GM13977 (cell line): ENCODE measurements around the gene ZNF512.

Source experiments
- DNase-seq: peaks from one replicate; pipeline ENCODE4 v3.0.0; 2012; ENCODE audit warnings: low spot score
- CTCF ChIP-seq: IDR thresholded peaks from 2 replicates; pipeline ENCODE4 v1.5.1; 2012; ENCODE audit warnings: mild to moderate bottlenecking, control low read depth; ENCODE audit not compliant: insufficient read depth; ENCODE audit errors: extremely low read depth, missing control alignments
- in situ Hi-C: fragments of 300-500 bp; cut with MboI; formaldehyde crosslinking; loops from one replicate; pipeline ENCODE4 v1.12.0; 2022; ENCODE audit warnings: low sequenced_read_pairs, low pct_unique_long_range_greater_than_20kb, mixed read lengths, inconsistent platforms; ENCODE audit not compliant: unreplicated experiment

The ZNF512 gene

GRCh38 chr2:27582129-27582694 lies 630 bp upstream of the ZNF512 start:
- in situ Hi-C loops: no loop called here
- TF ChIP-seq CTCF: no peak
- no peak for DNase-seq

- DNase-seq: no peak
- in situ Hi-C loops: no loop called here
- TF ChIP-seq CTCF: no peak
Measured at GRCh38 chr2:27583390-27583915, 611 bp downstream of the ZNF512 start.

- no peak for DNase-seq
- TF ChIP-seq CTCF: no peak
- in situ Hi-C loops: no loop called here
Measured at GRCh38 chr2:27584597-27584996, 1.8 kb downstream of the ZNF512 start.

GRCh38 chr2:27587025-27587424 lies 4.2 kb downstream of the ZNF512 start:
- in situ Hi-C loops: no loop called here
- no peak for TF ChIP-seq CTCF
- no peak for DNase-seq

- TF ChIP-seq CTCF: no peak
- in situ Hi-C loops: no loop called here
Measured at GRCh38 chr2:27588308-27588707, 5.5 kb downstream of the ZNF512 start.

GRCh38 chr2:27591745-27592144 lies 8.9 kb downstream of the ZNF512 start:
- DNase-seq: no peak
- TF ChIP-seq CTCF: no peak
- in situ Hi-C loops: no loop called here

More at GRCh38 chr2:27588308-27588707, 5.5 kb downstream of the ZNF512 start:
- no peak for DNase-seq
